ENCODE measurements around the gene PANX3. TPM values are rescaled to one million over a fixed set of nuclear protein-coding genes. Genes with fewer than 3 reads are reported as not detected.

PANX3 gene
- polyA plus RNA-seq, 2 of the 4 experiments (the other 2 are of a cell fraction) = not detected

DNA sequence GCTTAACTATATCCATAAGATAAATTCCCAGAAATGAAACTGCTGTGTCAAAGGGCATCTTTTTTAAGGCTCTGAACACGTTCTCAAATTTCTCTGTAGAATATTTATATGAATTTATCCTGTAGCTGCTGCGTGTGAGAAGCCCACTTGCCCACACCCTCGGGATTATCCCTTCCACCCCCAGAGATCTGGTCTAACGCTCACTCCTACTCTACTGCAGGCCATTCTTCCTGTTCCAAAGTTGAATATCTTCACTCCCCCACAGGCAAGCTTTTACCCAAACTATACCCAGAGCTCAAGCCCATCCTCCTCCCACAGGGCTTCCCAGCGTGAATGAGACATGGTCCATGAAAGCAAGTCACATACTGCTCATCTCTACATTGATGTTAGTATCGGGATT, 37.4 kb downstream of the PANX3 start:
- H3K4me1 ChIP-seq = no peaks in the 10 kb centered on the region
- H3K9me3 ChIP-seq = no peaks in the 10 kb centered on the region
- DNase-seq (ENCODE audit: low read depth in 1 of 2, low spot score in 1 of 2) (no peak), FAIRE-seq (no peak), ATAC-seq (no peak)
- ChIA-PET POLR2A (no interaction called here), CTCF (interaction anchor here (3.0 kb wide), 1 partner anchor 21 kb away, joined by 11 read pairs; no protein-coding TSS in a partner anchor)
- no peak overlapping the region for H3K27ac ChIP-seq
- WGBS (ENCODE audit: missing lambda C conversion rate) = 63% methylated on average over 6 of the region's 6 CpGs
- TF ChIP-seq RAD21 (conservative IDR thresholded peaks at IDR 0.05 in 1 of 2, IDR thresholded peaks at IDR 0.05 in 1 of 2) = no peak
- no peak for TF ChIP-seq NFE2L2 (conservative IDR thresholded peaks at IDR 0.05; ENCODE audit: low read length)
- H3K4me3 ChIP-seq = no peak overlapping the region
- H3K4me2 ChIP-seq = no peak overlapping the region

DNA sequence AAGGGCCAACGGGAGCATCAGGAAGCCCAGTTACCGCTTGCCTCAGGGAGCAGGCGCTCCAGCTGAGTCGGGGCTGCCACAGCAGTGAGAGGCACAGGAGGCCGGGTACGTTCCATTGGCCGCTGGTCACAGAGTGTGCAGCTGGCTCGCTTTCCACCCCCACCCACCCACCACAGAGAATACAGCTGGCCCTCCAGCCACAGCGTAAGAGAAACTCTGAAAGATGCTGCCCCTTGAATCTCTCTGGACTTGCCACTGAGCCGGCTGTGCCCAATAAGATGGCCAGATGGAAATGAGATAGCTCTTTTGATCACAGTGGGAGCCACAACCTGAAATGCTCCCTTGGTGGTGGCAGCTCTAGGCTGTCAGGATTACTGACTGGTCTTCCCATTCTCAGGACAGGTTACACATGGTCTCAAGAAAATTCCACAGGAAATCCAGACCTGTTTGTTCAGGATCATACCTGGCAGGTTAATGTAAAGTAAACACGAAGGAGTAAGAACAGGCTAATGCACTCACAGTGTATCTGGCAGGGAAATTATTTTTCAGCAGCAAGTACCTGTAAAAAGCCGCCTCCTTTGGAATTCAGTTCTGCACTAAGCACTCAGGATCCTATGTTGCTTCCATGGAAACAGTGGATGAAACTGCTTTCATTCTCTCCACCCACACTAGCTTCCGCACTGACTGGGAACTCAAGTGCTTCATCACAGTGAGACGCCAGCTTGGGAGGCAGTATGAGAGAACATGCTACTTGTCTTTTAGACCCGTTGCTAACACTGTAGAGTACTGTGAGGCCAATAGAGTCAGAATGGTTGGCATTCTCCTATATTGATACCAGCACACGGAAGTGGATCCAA, 45.8 kb downstream of the PANX3 start:
- WGBS (ENCODE audit: missing lambda C conversion rate) = 84% methylated on average over 12 of the region's 16 CpGs
- Histone ChIP-seq H3K4me1 (no peaks in the 10 kb centered on the region), H3K4me2 (no peak overlapping the region), H3K4me3 (no peak overlapping the region), H3K27ac (no peak overlapping the region), H3K9me3 (no peaks in the 10 kb centered on the region)
- ATAC-seq (no peak), FAIRE-seq (no peak), DNase-seq (ENCODE audit: low read depth in 1 of 2, low spot score in 1 of 2) (no peak)
- TF ChIP-seq CBX2 (IDR thresholded peaks at IDR 0.05; ENCODE audit: borderline replicate concordance, low read depth) (no peak), GATA3 (IDR thresholded peaks at IDR 0.05; ENCODE audit: borderline replicate concordance) (no peak), CHD4 (IDR thresholded peaks at IDR 0.05; ENCODE audit: borderline replicate concordance) (no peak), RNF2 (IDR thresholded peaks at IDR 0.05; ENCODE audit: borderline replicate concordance, low read depth) (no peak), HOXB5 (CRISPR knock-in tag; IDR thresholded peaks at IDR 0.05) (no peak), FOSL2 (IDR thresholded peaks at IDR 0.05) (no peak), FOSL2 (CRISPR knock-in tag; IDR thresholded peaks at IDR 0.05) (no peak), ESRRA (IDR thresholded peaks at IDR 0.05; ENCODE audit: borderline replicate concordance, low read length) (no peak), MAZ (IDR thresholded peaks at IDR 0.05; ENCODE audit: borderline replicate concordance, low read depth, low read length) (no peak), KDM5A (IDR thresholded peaks at IDR 0.05) (no peak)
- TF ChIP-seq, protein P1, sequence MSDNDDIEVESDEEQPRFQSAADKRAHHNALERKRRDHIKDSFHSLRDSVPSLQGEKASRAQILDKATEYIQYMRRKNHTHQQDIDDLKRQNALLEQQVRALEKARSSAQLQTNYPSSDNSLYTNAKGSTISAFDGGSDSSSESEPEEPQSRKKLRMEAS (IDR thresholded peaks at IDR 0.05) = no peak
- TF ChIP-seq, protein P2, sequence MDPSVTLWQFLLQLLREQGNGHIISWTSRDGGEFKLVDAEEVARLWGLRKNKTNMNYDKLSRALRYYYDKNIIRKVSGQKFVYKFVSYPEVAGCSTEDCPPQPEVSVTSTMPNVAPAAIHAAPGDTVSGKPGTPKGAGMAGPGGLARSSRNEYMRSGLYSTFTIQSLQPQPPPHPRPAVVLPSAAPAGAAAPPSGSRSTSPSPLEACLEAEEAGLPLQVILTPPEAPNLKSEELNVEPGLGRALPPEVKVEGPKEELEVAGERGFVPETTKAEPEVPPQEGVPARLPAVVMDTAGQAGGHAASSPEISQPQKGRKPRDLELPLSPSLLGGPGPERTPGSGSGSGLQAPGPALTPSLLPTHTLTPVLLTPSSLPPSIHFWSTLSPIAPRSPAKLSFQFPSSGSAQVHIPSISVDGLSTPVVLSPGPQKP (IDR thresholded peaks at IDR 0.05; ENCODE audit: low read depth, low read length) = no peak
- ChIA-PET CTCF (interaction anchor here (3.9 kb wide), 1 partner anchor 12 kb away, joined by 14 read pairs; no protein-coding TSS in a partner anchor), POLR2A (no interaction called here)

DNA sequence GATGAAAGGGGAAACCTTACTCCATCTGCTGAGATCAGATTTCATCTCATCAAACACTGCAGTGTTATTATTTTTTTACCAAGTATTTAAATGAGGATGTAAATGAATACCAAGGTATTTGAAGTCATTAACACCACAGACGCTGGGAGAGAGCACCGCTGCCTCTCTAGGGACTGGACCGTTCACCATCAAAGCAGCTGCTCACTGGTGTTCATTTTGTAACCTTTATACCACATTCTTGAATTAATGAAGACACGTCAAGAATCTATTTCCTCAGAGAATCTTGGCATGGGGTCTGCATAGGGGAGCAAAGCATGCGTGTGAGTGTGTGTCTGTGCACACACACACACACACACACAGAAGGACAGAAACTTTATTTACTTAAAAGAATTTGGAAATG, 46.7 kb downstream of the PANX3 start:
- TF ChIP-seq HEYL (CRISPR knock-in tag; IDR thresholded peaks at IDR 0.05) (no peak), FOSL2 (IDR thresholded peaks at IDR 0.05) (no peak), FOSL2 (CRISPR knock-in tag; IDR thresholded peaks at IDR 0.05) (no peak), NPAS2 (CRISPR knock-in tag; IDR thresholded peaks at IDR 0.05; ENCODE audit: borderline replicate concordance) (no peak), RAD21 (conservative IDR thresholded peaks at IDR 0.05 in 1 of 2, IDR thresholded peaks at IDR 0.05 in 1 of 2) (no peak), PHF8 (IDR thresholded peaks at IDR 0.05; ENCODE audit: borderline replicate concordance, low read depth) (no peak), ZFP36 (IDR thresholded peaks at IDR 0.05; ENCODE audit: borderline replicate concordance, partially characterized antibody) (no peak), FOXS1 (CRISPR knock-in tag; IDR thresholded peaks at IDR 0.05) (no peak), ZSCAN20 (CRISPR knock-in tag; IDR thresholded peaks at IDR 0.05) (no peak), MAFK (IDR thresholded peaks at IDR 0.05; ENCODE audit: partially characterized antibody) (no peak), RARB (CRISPR knock-in tag; IDR thresholded peaks at IDR 0.05) (no peak), KDM1A (IDR thresholded peaks at IDR 0.05; ENCODE audit: low read depth) (no peak)
- TF ChIP-seq, protein P3, sequence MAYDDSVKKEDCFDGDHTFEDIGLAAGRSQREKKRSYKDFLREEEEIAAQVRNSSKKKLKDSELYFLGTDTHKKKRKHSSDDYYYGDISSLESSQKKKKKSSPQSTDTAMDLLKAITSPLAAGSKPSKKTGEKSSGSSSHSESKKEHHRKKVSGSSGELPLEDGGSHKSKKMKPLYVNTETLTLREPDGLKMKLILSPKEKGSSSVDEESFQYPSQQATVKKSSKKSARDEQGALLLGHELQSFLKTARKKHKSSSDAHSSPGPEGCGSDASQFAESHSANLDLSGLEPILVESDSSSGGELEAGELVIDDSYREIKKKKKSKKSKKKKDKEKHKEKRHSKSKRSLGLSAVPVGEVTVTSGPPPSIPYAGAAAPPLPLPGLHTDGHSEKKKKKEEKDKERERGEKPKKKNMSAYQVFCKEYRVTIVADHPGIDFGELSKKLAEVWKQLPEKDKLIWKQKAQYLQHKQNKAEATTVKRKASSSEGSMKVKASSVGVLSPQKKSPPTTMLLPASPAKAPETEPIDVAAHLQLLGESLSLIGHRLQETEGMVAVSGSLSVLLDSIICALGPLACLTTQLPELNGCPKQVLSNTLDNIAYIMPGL (CRISPR knock-in tag; IDR thresholded peaks at IDR 0.05; ENCODE audit: borderline replicate concordance) = no peak
- TF ChIP-seq, protein P4, sequence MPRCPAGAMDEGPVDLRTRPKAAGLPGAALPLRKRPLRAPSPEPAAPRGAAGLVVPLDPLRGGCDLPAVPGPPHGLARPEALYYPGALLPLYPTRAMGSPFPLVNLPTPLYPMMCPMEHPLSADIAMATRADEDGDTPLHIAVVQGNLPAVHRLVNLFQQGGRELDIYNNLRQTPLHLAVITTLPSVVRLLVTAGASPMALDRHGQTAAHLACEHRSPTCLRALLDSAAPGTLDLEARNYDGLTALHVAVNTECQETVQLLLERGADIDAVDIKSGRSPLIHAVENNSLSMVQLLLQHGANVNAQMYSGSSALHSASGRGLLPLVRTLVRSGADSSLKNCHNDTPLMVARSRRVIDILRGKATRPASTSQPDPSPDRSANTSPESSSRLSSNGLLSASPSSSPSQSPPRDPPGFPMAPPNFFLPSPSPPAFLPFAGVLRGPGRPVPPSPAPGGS (IDR thresholded peaks at IDR 0.05) = no peak
- TF ChIP-seq, protein P5, sequence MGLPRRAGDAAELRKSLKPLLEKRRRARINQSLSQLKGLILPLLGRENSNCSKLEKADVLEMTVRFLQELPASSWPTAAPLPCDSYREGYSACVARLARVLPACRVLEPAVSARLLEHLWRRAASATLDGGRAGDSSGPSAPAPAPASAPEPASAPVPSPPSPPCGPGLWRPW (IDR thresholded peaks at IDR 0.05) = no peak
- TF ChIP-seq, protein P6, sequence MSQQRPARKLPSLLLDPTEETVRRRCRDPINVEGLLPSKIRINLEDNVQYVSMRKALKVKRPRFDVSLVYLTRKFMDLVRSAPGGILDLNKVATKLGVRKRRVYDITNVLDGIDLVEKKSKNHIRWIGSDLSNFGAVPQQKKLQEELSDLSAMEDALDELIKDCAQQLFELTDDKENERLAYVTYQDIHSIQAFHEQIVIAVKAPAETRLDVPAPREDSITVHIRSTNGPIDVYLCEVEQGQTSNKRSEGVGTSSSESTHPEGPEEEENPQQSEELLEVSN (IDR thresholded peaks at IDR 0.05; ENCODE audit: borderline replicate concordance, low read depth) = no peak
- H3K4me3 ChIP-seq = no peak overlapping the region
- ChIA-PET CTCF (interaction anchor here (3.9 kb wide), 1 partner anchor 13 kb away, joined by 14 read pairs; no protein-coding TSS in a partner anchor), POLR2A (no interaction called here)
- no peaks in the 10 kb centered on the region for H3K9me3 ChIP-seq
- ATAC-seq (no peak), DNase-seq (ENCODE audit: low read depth in 1 of 2, low spot score in 1 of 2) (no peak), FAIRE-seq (no peak)
- WGBS (ENCODE audit: missing lambda C conversion rate) = 88% methylated on average over 5 of the region's 5 CpGs
- H3K4me2 ChIP-seq = no peak overlapping the region
- H3K4me1 ChIP-seq = no peaks in the 10 kb centered on the region
- H3K27ac ChIP-seq = no peak overlapping the region
